K562 (cell line): ENCODE results near the gene TXLNA. TPM values are rescaled to one million over a fixed set of nuclear protein-coding genes. Genes with fewer than 3 reads are reported as not detected.

Experiments used
- CTBP1 ChIP-seq: fragments of 450-650 bp; IDR thresholded peaks from 2 replicates; pipeline ENCODE4 v1.6.1; 2016; ENCODE audit warnings: borderline replicate concordance
- ELF2 ChIP-seq: fragments of 250-450 bp; sonication (Bioruptor Pico); IDR thresholded peaks from 2 replicates; pipeline ENCODE4 v1.5.0; 2021; ENCODE audit warnings: mild to moderate bottlenecking
- ERF ChIP-seq: fragments of 450-650 bp; formaldehyde crosslinking; IDR thresholded peaks from 2 replicates; pipeline ENCODE4 v1.4.0; 2020; ENCODE audit warnings: mild to moderate bottlenecking, mixed read lengths
- ETS2 ChIP-seq: IDR thresholded peaks from 2 replicates; pipeline ENCODE4 v1.6.1; 2016; ENCODE audit warnings: borderline replicate concordance, missing genetic modification characterization, mild to moderate bottlenecking, moderate library complexity, missing compliant biosample characterization; ENCODE audit not compliant: poor library complexity, severe bottlenecking
- FOXA1 ChIP-seq: fragments of 450-650 bp; IDR thresholded peaks from 2 replicates; pipeline ENCODE4 v1.6.1; 2016; ENCODE audit warnings: mild to moderate bottlenecking, borderline replicate concordance
- GATAD2B ChIP-seq: fragments of 450-650 bp; IDR thresholded peaks from 2 replicates; pipeline ENCODE4 v1.6.1; 2017; ENCODE audit warnings: mild to moderate bottlenecking, borderline replicate concordance
- GTF2E2 ChIP-seq: fragments of 200-800 bp; sonication (Bioruptor generic); IDR thresholded peaks from 2 replicates; pipeline ENCODE4 v1.6.1; 2016; ENCODE audit warnings: missing genetic modification characterization, missing compliant biosample characterization
- LCOR ChIP-seq: sonication (generic); formaldehyde crosslinking; IDR thresholded peaks from 2 replicates; pipeline ENCODE4 v1.8.0; 2022; ENCODE audit warnings: mild to moderate bottlenecking, missing genetic modification reagents
- MAZ ChIP-seq, 2 experiments: fragments of 450-650 bp in 1 of 2; sonication (generic) in 1 of 2; formaldehyde crosslinking; IDR thresholded peaks in 1 of 2; conservative IDR thresholded peaks in 1 of 2; 2 replicates each; pipeline versions ENCODE4 v1.4.0 to v1.5.0; 2020; ENCODE audit warnings: mild to moderate bottlenecking in 1 of 2, missing genetic modification reagents in 1 of 2
- MCM7 ChIP-seq, 2 experiments: fragments of 450-650 bp; IDR thresholded peaks; 2 replicates each; pipeline ENCODE4 v1.6.1; 2016 to 2018
- MED1 ChIP-seq: sonication (generic); formaldehyde crosslinking; IDR thresholded peaks from 2 replicates; pipeline ENCODE4 v1.8.1; 2023; ENCODE audit warnings: missing genetic modification reagents, borderline replicate concordance
- NR1H2 ChIP-seq: sonication (generic); formaldehyde crosslinking; IDR thresholded peaks from 2 replicates; pipeline ENCODE4 v1.4.0; 2020; ENCODE audit warnings: mild to moderate bottlenecking, missing genetic modification reagents
- POLR2AphosphoS2 ChIP-seq: IDR thresholded peaks from 2 replicates; pipeline ENCODE4 v1.6.1; 2012; ENCODE audit warnings: low read length, improper control_type of control experiment
- RFX5 ChIP-seq: IDR thresholded peaks from 2 replicates; pipeline ENCODE4 v1.6.1; 2011; ENCODE audit warnings: low read depth, mild to moderate bottlenecking, improper control_type of control experiment, low read length
- SETDB1 ChIP-seq: IDR thresholded peaks from one replicate; pipeline ENCODE4 v1.6.1; 2012; ENCODE audit warnings: low read length, control low read depth, inconsistent platforms
- SMC3 ChIP-seq: conservative IDR thresholded peaks from 2 replicates; pipeline ENCODE4 v1.6.1; 2011; ENCODE audit warnings: low read depth, low read length, improper control_type of control experiment; ENCODE audit not compliant: insufficient read depth
- TAF1 ChIP-seq: IDR thresholded peaks from 2 replicates; pipeline ENCODE4 v1.6.1; 2011; ENCODE audit warnings: mild to moderate bottlenecking, low read length, moderate library complexity; ENCODE audit not compliant: insufficient read depth, control insufficient read depth, severe bottlenecking; ENCODE audit errors: extremely low read depth
- XRCC5 ChIP-seq: fragments of 200-400 bp; formaldehyde crosslinking; IDR thresholded peaks from 2 replicates; pipeline ENCODE4 v1.6.1; 2017; ENCODE audit warnings: low read depth, mild to moderate bottlenecking, low read length
- ZC3H11A ChIP-seq: IDR thresholded peaks from 2 replicates; pipeline ENCODE4 v1.6.1; 2012; ENCODE audit warnings: low read depth, low read length, improper control_type of control experiment
- ZNF408 ChIP-seq: fragments of 250-450 bp; sonication (Bioruptor Pico); IDR thresholded peaks from 2 replicates; pipeline ENCODE4 v1.4.0; 2020; ENCODE audit warnings: low read depth, mild to moderate bottlenecking, moderate library complexity
- polyA plus RNA-seq, 8 experiments: library from polyadenylated mRNA; depleted of rRNA in 4 of 8; stranded (reverse) in 5 of 8; unstranded in 3 of 8; fragments of >200 nt; fragmentation: Nextera tagmentation in 2 of 8; fragmentation: Illumina TruSeq in 1 of 8; extraction: Ambion mirVana in 2 of 8; extraction: Trizol in 1 of 8; gene quantifications; 2 replicates each; pipeline versions ENCODE4 v1.2.1 to v1.2.3, GENCODE V29; 2011 to 2014; ENCODE audit warnings: inconsistent platforms in 1 of 8, missing spikeins in 1 of 8
- total RNA-seq, 7 experiments: library from RNA; depleted of rRNA in 6 of 7; stranded (reverse); fragments of >200 nt in 6 of 7; fragmentation: Illumina TruSeq in 2 of 7; extraction: Trizol in 2 of 7; gene quantifications; 2 replicates each; pipeline versions ENCODE4 v1.2.1 to v1.2.3, GENCODE V29; 2011 to 2021; ENCODE audit warnings: low replicate concordance in 1 of 7
- TF ChIP-seq, protein P1 (sequence below): fragments of 450-650 bp; conservative IDR thresholded peaks from 2 replicates; pipeline ENCODE4 v1.6.1; 2016; ENCODE audit warnings: missing genetic modification characterization, low read depth, mild to moderate bottlenecking, missing compliant biosample characterization, moderate library complexity
- TF ChIP-seq, protein P2 (sequence below): sonication (generic); formaldehyde crosslinking; IDR thresholded peaks from 2 replicates; pipeline ENCODE4 v1.8.0; 2022; ENCODE audit warnings: mild to moderate bottlenecking, missing genetic modification reagents
- TF ChIP-seq, protein P3 (sequence below): sonication (generic); formaldehyde crosslinking; IDR thresholded peaks from 2 replicates; pipeline ENCODE4 v1.8.1; 2023; ENCODE audit warnings: missing genetic modification reagents, mild to moderate bottlenecking, borderline replicate concordance

TXLNA gene
- total and polyA plus RNA-seq, 9 of the 15 experiments (the other 6 are each of a cell fraction or from before 2014, with no cell fraction given), result 9.2 to 54.5 (median 39.3) TPM

DNA sequence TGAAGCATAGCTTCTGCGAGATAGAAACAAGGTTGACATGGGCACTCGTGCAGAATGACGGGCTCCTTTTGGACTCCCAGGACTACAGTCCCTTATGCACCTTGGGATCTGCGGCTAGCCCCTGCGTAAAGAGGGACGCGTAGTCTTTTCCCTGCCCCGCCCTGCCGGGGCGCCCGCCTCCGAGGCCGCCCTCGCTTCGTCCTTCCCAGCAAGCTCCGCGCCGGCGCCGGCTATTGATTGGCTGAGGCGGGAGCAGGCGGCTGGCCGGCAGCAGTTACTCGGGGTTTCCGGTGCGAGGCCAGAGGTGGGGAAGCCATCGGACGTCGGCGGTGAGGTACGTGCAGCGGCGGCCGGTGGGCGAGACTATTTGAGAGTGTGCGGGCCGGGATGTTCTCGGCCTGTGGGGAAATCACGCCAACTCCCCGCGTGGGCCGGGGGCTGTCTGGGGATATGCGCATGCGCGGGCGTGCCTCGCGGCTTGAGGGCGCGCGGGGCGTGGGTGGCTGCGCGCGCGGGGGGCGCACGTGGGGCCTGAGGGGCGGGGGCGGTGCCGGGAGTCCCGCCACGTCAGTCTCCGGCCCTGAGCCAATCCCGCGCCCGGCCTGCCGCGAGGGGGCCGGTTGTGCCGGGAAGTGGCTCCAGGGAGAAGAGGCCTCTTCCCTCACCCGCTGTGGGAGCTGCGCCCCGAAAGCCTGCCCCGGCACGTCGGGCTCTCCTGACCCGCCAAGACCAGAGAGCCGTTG, at the start of gene TXLNA (continued):
- TF ChIP-seq, protein P1, sequence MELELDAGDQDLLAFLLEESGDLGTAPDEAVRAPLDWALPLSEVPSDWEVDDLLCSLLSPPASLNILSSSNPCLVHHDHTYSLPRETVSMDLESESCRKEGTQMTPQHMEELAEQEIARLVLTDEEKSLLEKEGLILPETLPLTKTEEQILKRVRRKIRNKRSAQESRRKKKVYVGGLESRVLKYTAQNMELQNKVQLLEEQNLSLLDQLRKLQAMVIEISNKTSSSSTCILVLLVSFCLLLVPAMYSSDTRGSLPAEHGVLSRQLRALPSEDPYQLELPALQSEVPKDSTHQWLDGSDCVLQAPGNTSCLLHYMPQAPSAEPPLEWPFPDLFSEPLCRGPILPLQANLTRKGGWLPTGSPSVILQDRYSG (tag), result peak; percentile 87
- TF ChIP-seq NR1H2 (CRISPR knock-in tag) (no peak), SETDB1 (no peak), FOXA1 (no peak), MCM7 (IDR thresholded peaks at IDR 0.05) (no peak), GTF2E2 (tag) (no peak; the same call in 1 of the 2 replicates), ERF (CRISPR knock-in tag) (no peak), ZNF408 (CRISPR knock-in tag) (no peak), ZC3H11A (no peak), LCOR (peak; percentile 89), MAZ (CRISPR knock-in tag; conservative IDR thresholded peaks at IDR 0.05 in 1 of 2, IDR thresholded peaks at IDR 0.05 in 1 of 2) (peak; percentile 84 to 98), ETS2 (no peak), SMC3 (0 out of 2 replicates have a peak, but pooled peaks have one; percentile 6), TAF1 (peak; percentile 79), XRCC5 (no peak), ELF2 (CRISPR knock-in tag) (peak; percentile 67; the same call in 1 of the 2 replicates), CTBP1 (peak; percentile 80; the same call in 1 of the 2 replicates), POLR2AphosphoS2 (peak; percentile 92), MED1 (CRISPR knock-in tag) (no peak; the same call in 1 of the 2 replicates), RFX5 (no peak), GATAD2B (peak; percentile 100)
- TF ChIP-seq, protein P2, sequence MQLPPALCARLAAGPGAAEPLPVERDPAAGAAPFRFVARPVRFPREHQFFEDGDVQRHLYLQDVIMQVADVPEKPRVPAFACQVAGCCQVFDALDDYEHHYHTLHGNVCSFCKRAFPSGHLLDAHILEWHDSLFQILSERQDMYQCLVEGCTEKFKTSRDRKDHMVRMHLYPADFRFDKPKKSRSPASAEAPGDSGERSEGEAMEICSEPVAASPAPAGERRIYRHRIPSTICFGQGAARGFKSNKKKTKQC (CRISPR knock-in tag), result peak; percentile 69; the same call in 1 of the 2 replicates
- TF ChIP-seq, protein P3, sequence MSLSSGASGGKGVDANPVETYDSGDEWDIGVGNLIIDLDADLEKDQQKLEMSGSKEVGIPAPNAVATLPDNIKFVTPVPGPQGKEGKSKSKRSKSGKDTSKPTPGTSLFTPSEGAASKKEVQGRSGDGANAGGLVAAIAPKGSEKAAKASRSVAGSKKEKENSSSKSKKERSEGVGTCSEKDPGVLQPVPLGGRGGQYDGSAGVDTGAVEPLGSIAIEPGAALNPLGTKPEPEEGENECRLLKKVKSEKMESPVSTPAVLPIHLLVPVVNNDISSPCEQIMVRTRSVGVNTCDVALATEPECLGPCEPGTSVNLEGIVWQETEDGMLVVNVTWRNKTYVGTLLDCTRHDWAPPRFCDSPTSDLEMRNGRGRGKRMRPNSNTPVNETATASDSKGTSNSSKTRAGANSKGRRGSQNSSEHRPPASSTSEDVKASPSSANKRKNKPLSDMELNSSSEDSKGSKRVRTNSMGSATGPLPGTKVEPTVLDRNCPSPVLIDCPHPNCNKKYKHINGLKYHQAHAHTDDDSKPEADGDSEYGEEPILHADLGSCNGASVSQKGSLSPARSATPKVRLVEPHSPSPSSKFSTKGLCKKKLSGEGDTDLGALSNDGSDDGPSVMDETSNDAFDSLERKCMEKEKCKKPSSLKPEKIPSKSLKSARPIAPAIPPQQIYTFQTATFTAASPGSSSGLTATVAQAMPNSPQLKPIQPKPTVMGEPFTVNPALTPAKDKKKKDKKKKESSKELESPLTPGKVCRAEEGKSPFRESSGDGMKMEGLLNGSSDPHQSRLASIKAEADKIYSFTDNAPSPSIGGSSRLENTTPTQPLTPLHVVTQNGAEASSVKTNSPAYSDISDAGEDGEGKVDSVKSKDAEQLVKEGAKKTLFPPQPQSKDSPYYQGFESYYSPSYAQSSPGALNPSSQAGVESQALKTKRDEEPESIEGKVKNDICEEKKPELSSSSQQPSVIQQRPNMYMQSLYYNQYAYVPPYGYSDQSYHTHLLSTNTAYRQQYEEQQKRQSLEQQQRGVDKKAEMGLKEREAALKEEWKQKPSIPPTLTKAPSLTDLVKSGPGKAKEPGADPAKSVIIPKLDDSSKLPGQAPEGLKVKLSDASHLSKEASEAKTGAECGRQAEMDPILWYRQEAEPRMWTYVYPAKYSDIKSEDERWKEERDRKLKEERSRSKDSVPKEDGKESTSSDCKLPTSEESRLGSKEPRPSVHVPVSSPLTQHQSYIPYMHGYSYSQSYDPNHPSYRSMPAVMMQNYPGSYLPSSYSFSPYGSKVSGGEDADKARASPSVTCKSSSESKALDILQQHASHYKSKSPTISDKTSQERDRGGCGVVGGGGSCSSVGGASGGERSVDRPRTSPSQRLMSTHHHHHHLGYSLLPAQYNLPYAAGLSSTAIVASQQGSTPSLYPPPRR (CRISPR knock-in tag), result no peak; the same call in none of the 2 replicates
